Right renal cortex interstitium (tissue), 3 donors: Measurements from ENCODE around the gene ATP6V0E2. TPM values are rescaled to one million over a fixed set of nuclear protein-coding genes. Genes with fewer than 3 reads are reported as not detected.
"Not testable (repeated sequence)": the region's sequence is repeated elsewhere in the genome, so short reads cannot be mapped to it uniquely, and the experiment has no call there.

ENCODE experiments used
- DNase-seq, 3 donors: peaks; one replicate each; pipeline ENCODE4 v3.0.0-alpha.2; 2013; ENCODE audit warnings: low read depth in 3 of 3, low spot score in 2 of 3
- polyA plus RNA-seq, 3 donors: library from polyadenylated mRNA; unstranded; fragments of 120-200 nt; gene quantifications; one replicate each; pipeline ENCODE4 v1.2.1, GENCODE V29; 2013; ENCODE audit not compliant: insufficient read length in 3 of 3

ATP6V0E2 gene
- 10 to 100 TPM; 20.4 to 27.2 (median 23.5) TPM for polyA plus RNA-seq

GRCh38 chr7:149873074-149873969 lies at the start of gene ATP6V0E2:
TSS of gene ATP6V0E2 (plus strand) at chr7:149873969. CDS start at chr7:149874066, 97 bp downstream.
- DNase-seq = peak; percentile 60 to 85 (median 80)

- DNase-seq = no peak
Measured at GRCh38 chr7:149824301-149824741, 49.4 kb upstream of the ATP6V0E2 start.

GRCh38 chr7:149824748-149825566 lies 48.8 kb upstream of the ATP6V0E2 start:
- DNase-seq = no peak

GRCh38 chr7:149825567-149826343 lies 48.0 kb upstream of the ATP6V0E2 start:
- no peak for DNase-seq

GRCh38 chr7:149826344-149827088 lies 47.3 kb upstream of the ATP6V0E2 start:
- DNase-seq = no peak

GRCh38 chr7:149827089-149827981 lies 46.4 kb upstream of the ATP6V0E2 start:
- no peak for DNase-seq

GRCh38 chr7:149828357-149829309 lies 45.1 kb upstream of the ATP6V0E2 start:
- DNase-seq = no peak

- not testable (repeated sequence) for DNase-seq
Measured at GRCh38 chr7:149830527-149830926, 43.2 kb upstream of the ATP6V0E2 start.

GRCh38 chr7:149830997-149831740 lies 42.6 kb upstream of the ATP6V0E2 start:
- DNase-seq = no peak

- no peak for DNase-seq
Measured at GRCh38 chr7:149831741-149832219, 42.0 kb upstream of the ATP6V0E2 start.

GRCh38 chr7:149832332-149833041 lies 41.3 kb upstream of the ATP6V0E2 start:
- no peak for DNase-seq

- DNase-seq = no peak
Measured at GRCh38 chr7:149833495-149834130, 40.2 kb upstream of the ATP6V0E2 start.

- DNase-seq = no peak
Measured at GRCh38 chr7:149834601-149835000, 39.2 kb upstream of the ATP6V0E2 start.

- no peak for DNase-seq
Measured at GRCh38 chr7:149836434-149836833, 37.3 kb upstream of the ATP6V0E2 start.

- no peak for DNase-seq
Measured at GRCh38 chr7:149837564-149838223, 36.1 kb upstream of the ATP6V0E2 start.
